ENCODE measurements around the gene ENDOU.

Gene ENDOU

DNA sequence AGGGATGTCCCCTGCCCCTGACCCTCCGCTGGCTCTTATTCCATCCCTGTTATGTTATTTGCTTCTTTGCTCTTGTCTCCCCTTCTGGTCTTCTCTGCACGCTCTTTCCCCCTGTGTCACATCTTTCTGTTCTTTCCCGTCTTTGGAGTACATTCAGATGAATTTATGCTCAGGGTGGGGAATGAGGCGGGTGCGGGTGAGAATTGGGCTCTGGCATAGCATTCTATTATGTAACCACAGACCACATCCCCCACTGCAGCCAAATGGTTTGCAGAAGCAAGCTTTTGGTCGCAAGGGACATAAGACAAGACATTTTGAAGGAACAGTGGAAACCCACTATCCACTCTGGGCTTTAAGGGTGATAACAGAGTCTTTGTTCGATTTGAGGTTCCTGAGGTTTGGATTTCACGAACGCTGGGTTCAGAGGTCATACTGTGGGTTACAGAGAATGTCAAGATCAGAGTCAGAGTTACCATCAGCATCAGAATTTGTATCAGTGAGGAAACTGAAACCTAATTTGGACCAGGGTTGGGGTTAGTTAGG lies 3.8 kb downstream of the ENDOU start:
- no peak for DNase-seq
- TF ChIP-seq, protein P1, sequence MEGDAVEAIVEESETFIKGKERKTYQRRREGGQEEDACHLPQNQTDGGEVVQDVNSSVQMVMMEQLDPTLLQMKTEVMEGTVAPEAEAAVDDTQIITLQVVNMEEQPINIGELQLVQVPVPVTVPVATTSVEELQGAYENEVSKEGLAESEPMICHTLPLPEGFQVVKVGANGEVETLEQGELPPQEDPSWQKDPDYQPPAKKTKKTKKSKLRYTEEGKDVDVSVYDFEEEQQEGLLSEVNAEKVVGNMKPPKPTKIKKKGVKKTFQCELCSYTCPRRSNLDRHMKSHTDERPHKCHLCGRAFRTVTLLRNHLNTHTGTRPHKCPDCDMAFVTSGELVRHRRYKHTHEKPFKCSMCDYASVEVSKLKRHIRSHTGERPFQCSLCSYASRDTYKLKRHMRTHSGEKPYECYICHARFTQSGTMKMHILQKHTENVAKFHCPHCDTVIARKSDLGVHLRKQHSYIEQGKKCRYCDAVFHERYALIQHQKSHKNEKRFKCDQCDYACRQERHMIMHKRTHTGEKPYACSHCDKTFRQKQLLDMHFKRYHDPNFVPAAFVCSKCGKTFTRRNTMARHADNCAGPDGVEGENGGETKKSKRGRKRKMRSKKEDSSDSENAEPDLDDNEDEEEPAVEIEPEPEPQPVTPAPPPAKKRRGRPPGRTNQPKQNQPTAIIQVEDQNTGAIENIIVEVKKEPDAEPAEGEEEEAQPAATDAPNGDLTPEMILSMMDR (IDR thresholded peaks at IDR 0.05; ENCODE audit: low read depth, low read length): no peak
- H3K27me3 ChIP-seq: no peaks in the 10 kb centered on the region
- no peaks in the 10 kb centered on the region for H3K36me3 ChIP-seq
- H3K9me3 ChIP-seq: no peaks in the 10 kb centered on the region
- H3K4me1 ChIP-seq: peaks cover 4% of the 10 kb centered on the region
- H3K4me3 ChIP-seq (ENCODE audit: low read depth, low read length): no peak overlapping the region

DNA sequence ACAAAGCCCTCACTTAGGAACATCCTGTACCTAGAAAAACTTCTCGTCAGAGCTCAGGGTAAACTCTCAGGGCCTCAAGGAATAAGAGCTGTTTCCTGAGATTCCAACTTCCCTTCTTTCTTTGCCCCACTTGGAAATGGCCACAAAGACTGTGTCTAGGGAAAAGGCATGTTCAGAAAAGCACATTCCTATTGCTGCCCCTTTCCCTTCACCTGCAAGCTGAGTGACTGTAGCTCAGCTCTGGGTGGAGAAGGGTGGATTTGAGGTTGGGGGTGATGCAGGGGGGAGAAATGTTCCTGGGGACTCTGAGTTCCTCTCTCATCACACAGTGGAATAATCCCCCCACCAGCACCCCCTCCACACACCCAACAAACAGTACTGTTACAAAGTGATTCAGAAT lies 6.8 kb downstream of the ENDOU start:
- Histone ChIP-seq H3K4me1 (peaks cover 4% of the 10 kb centered on the region), H3K9me3 (no peaks in the 10 kb centered on the region), H3K4me3 (ENCODE audit: low read depth, low read length) (no peak overlapping the region), H3K36me3 (no peaks in the 10 kb centered on the region), H3K27me3 (no peaks in the 10 kb centered on the region)
- no peak for DNase-seq
- TF ChIP-seq, protein P1 (IDR thresholded peaks at IDR 0.05; ENCODE audit: low read depth, low read length): no peak

DNA sequence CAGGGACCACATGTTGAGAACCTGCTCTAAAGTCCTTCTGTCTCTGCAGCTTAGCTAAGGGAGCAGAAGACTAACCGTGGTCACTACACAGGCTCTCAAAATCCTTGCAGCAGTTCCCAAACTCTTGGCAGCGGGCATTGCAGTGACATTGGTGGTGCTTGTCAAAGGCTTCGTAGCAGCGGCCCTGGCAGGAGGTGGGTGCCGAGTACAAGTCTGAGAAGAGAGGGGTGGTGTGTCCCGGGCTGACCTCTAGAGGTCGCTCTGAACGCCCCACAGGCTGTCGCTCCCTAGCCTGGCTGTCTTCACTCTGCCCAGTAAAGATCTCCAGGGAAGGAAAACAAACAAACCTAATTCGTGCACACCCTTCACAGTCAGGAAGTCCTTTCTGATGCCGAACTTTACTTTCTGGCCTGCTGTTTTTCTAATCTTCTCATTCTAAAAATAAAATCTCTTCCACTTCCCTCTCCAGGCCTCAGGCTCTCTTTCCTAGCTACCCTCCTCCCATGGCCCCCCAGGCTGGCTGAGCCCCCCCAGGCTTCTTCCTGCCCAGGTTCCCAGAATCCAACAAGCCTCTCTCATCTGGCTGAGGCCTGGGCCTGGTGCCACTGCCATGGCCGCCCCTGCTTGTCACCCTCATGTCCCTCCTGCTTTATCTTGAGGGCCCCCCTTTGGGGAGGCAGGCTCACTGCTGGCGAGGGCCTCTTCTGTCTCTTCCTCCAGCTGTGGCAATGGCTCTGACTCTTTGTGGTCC lies 7.7 kb downstream of the ENDOU start:
- Histone ChIP-seq H3K36me3 (no peaks in the 10 kb centered on the region), H3K27me3 (no peaks in the 10 kb centered on the region), H3K4me1 (peaks cover 4% of the 10 kb centered on the region), H3K9me3 (no peaks in the 10 kb centered on the region), H3K4me3 (ENCODE audit: low read depth, low read length) (no peak overlapping the region)
- TF ChIP-seq, protein P1 (IDR thresholded peaks at IDR 0.05; ENCODE audit: low read depth, low read length): peak; percentile 86
- peak; percentile 77 for DNase-seq

DNA sequence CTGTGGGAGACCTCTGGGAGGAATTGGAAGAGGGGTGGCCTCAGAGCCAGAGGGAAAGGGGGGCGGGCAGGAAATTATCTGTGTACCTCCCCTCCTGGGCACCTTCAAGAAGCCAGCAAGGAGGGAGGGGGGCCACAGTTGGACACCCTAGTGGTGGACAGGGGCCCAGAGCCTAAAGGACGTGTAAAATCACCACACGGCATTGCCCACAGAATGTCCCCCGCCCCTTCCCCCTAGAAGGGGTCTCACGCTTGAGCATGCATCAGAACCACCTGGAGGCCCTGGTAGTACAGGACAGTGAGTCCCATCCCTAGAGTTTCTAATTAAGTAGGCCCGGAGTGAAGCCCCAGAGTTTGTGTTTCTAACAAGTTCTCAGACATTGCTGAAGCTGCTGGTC lies 8.2 kb downstream of the ENDOU start:
- TF ChIP-seq, protein P1 (IDR thresholded peaks at IDR 0.05; ENCODE audit: low read depth, low read length): no peak
- H3K4me1 ChIP-seq: peaks cover 4% of the 10 kb centered on the region

DNA sequence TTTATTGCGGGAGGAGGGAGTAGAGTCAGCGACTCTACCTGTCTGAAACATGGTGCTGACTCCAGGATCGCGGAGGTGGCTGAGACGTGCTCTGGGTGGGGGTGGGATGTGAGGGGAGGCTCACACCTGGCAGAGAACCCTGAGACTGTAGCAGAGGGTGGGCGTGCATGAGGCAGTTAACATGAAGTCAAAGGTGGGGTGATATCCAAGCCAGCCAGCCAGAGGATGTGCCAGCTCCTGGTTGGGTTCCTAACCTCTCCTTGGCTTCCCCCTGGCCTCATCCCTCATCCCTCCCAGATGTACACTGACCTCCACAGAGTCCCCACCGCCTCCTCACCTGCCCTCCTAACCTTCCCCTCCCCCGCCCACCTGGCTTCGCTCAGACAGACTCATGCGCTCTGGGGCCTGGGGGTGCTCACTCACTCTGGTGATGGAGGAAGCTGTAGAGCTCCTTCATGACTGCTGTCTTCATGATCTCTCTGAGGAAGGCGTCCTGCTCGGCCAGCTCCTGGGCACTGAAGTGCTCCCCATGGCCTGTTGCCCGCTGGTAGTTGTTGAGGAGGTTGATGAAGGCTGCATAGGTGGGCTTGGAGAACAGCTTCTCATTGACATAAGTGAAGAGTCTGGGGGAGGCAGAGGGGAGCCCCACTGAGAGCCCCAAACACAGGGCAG lies 9.3 kb downstream of the ENDOU start:
- no peak overlapping the region for H3K4me3 ChIP-seq (ENCODE audit: low read depth, low read length)
- no peaks in the 10 kb centered on the region for H3K27me3 ChIP-seq
- no peaks in the 10 kb centered on the region for H3K9me3 ChIP-seq
- peaks cover 4% of the 10 kb centered on the region for H3K4me1 ChIP-seq
- TF ChIP-seq, protein P1 (IDR thresholded peaks at IDR 0.05; ENCODE audit: low read depth, low read length): no peak
- no peaks in the 10 kb centered on the region for H3K36me3 ChIP-seq
- DNase-seq: no peak

More for the DNA sequence above, 8.2 kb downstream of the ENDOU start:
- no peak for DNase-seq
- Histone ChIP-seq H3K36me3 (no peaks in the 10 kb centered on the region), H3K4me3 (ENCODE audit: low read depth, low read length) (no peak overlapping the region), H3K27me3 (no peaks in the 10 kb centered on the region), H3K9me3 (no peaks in the 10 kb centered on the region)
